ENCODE measurements around the gene CDK15.
"Not testable (repeated sequence)": the region's sequence is repeated elsewhere in the genome, so short reads cannot be mapped to it uniquely, and the experiment has no call there.

Gene CDK15

GRCh38 chr2:201798252-201798913 is 8.0 kb upstream of the CDK15 start:
- no peaks in the 10 kb centered on the region for H3K79me2 ChIP-seq (ENCODE audit: low read length)
- no peaks in the 10 kb centered on the region for H4K20me1 ChIP-seq (ENCODE audit: insufficient read depth, low read length)
- H3K9ac ChIP-seq (ENCODE audit: low read length): no peak overlapping the region
- H3K9me3 ChIP-seq (replicated peaks; ENCODE audit: insufficient read depth, low read length): no peaks in the 10 kb centered on the region
- no peak overlapping the region for H2AFZ ChIP-seq (ENCODE audit: low read length)
- H3K36me3 ChIP-seq (replicated peaks; ENCODE audit: insufficient read depth, low read length): no peaks in the 10 kb centered on the region
- DNase-seq: no peak
- no peak overlapping the region for H3K4me2 ChIP-seq (ENCODE audit: low read depth, low read length)
- H3K27me3 ChIP-seq (replicated peaks; ENCODE audit: insufficient read depth, low read length): no peaks in the 10 kb centered on the region
- peaks cover 12% of the 10 kb centered on the region for H3K4me1 ChIP-seq (ENCODE audit: low read length)
- peaks cover 6% of the 10 kb centered on the region; the same call in 1 of the 2 replicates for H3F3A ChIP-seq (ENCODE audit: insufficient read depth, low read length)
- no peak overlapping the region for H3K27ac ChIP-seq (ENCODE audit: low read length)
- no peak for TF ChIP-seq EZH2 (optimal IDR thresholded peaks at IDR 0.05; ENCODE audit: low read depth, low read length)
- no peak for TF ChIP-seq CTCF (IDR thresholded peaks at IDR 0.05; ENCODE audit: low read length)
- TF ChIP-seq EZH2phosphoT487 (IDR thresholded peaks at IDR 0.05; ENCODE audit: low read length): no peak
- no peaks in the 10 kb centered on the region for H3K9me2 ChIP-seq (replicated peaks; ENCODE audit: insufficient read depth, low read length)
- H3K4me3 ChIP-seq (ENCODE audit: low read length): no peak overlapping the region

- H3K9me2 ChIP-seq (replicated peaks; ENCODE audit: insufficient read depth, low read length); H2AFZ ChIP-seq (ENCODE audit: low read length); H3K9me3 ChIP-seq (replicated peaks; ENCODE audit: insufficient read depth, low read length); H3F3A ChIP-seq (ENCODE audit: insufficient read depth, low read length); H3K4me3 ChIP-seq (ENCODE audit: low read length); H4K20me1 ChIP-seq (ENCODE audit: insufficient read depth, low read length); H3K79me2 ChIP-seq (ENCODE audit: low read length); H3K27ac ChIP-seq (ENCODE audit: low read length); H3K36me3 ChIP-seq (replicated peaks; ENCODE audit: insufficient read depth, low read length); H3K9ac ChIP-seq (ENCODE audit: low read length); H3K27me3 ChIP-seq (replicated peaks; ENCODE audit: insufficient read depth, low read length); H3K4me2 ChIP-seq (ENCODE audit: low read depth, low read length): not testable (repeated sequence)
- H3K4me1 ChIP-seq (ENCODE audit: low read length): peaks cover 12% of the 10 kb centered on the region
- TF ChIP-seq CTCF (IDR thresholded peaks at IDR 0.05; ENCODE audit: low read length): peak; percentile 42
- peak; percentile 38 for DNase-seq
Observed at GRCh38 chr2:201798914-201799285, 7.4 kb upstream of the CDK15 start.

- TF ChIP-seq EZH2phosphoT487 (IDR thresholded peaks at IDR 0.05; ENCODE audit: low read length) (no peak), CTCF (IDR thresholded peaks at IDR 0.05; ENCODE audit: low read length) (no peak), EZH2 (optimal IDR thresholded peaks at IDR 0.05; ENCODE audit: low read depth, low read length) (no peak)
- no peaks in the 10 kb centered on the region for H4K20me1 ChIP-seq (ENCODE audit: insufficient read depth, low read length)
- H3K27me3 ChIP-seq (replicated peaks; ENCODE audit: insufficient read depth, low read length): no peaks in the 10 kb centered on the region
- H3K9ac ChIP-seq (ENCODE audit: low read length): no peak overlapping the region
- H3K79me2 ChIP-seq (ENCODE audit: low read length): no peaks in the 10 kb centered on the region
- DNase-seq: no peak
- H3F3A ChIP-seq (ENCODE audit: insufficient read depth, low read length): no peaks in the 10 kb centered on the region
- H3K9me3 ChIP-seq (replicated peaks; ENCODE audit: insufficient read depth, low read length): no peaks in the 10 kb centered on the region
- H3K36me3 ChIP-seq (replicated peaks; ENCODE audit: insufficient read depth, low read length): no peaks in the 10 kb centered on the region
- no peaks in the 10 kb centered on the region for H3K9me2 ChIP-seq (replicated peaks; ENCODE audit: insufficient read depth, low read length)
- no peak overlapping the region for H3K27ac ChIP-seq (ENCODE audit: low read length)
- H3K4me2 ChIP-seq (ENCODE audit: low read depth, low read length): no peak overlapping the region
- no peaks in the 10 kb centered on the region for H3K4me1 ChIP-seq (ENCODE audit: low read length)
- no peak overlapping the region for H3K4me3 ChIP-seq (ENCODE audit: low read length)
- H2AFZ ChIP-seq (ENCODE audit: low read length): no peak overlapping the region
Observed at GRCh38 chr2:201807452-201807999, 1.2 kb downstream of the CDK15 start.

Data from MM.1S (cell line).